ENCODE measurements around the gene MRPL37.

DNA sequence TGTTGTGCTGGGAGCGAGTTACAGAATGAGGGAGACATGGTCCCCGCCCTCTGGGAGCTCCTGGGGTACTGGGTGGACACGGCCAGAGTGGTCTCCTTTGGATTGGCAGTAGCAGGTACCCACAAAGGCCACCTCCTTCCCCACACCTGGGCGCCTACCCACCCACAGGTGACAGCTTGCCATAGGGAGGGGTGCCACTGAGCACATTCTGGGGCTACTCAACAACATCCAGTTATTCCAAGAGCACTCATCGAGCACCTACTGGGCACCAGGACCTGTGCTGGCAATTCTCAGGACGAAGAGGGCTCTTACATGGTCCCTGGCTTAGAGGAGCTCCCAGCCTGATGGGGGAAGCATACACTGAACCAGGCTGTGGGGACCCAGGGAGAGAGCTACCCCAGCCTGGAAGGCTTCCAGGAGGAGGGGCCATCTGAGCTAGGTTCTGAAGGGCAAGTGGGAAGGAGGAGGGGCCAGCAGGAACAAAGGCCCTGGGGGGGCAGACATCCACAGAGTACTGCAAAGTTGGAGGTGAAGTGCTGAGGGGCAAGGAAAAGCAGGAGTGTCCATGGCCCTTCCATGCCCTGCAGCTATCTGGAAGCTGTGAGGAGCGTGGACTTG lies 22.0 kb downstream of the MRPL37 start:
- TF ChIP-seq SUZ12 (IDR thresholded peaks at IDR 0.05), result no peak
- no peak for TF ChIP-seq FOXM1 (IDR thresholded peaks at IDR 0.05; ENCODE audit: borderline replicate concordance)
- no peak for TF ChIP-seq ZNF384 (IDR thresholded peaks at IDR 0.05)
- TF ChIP-seq NFRKB (IDR thresholded peaks at IDR 0.05), result no peak
- no peak for TF ChIP-seq CTBP1 (IDR thresholded peaks at IDR 0.05; ENCODE audit: borderline replicate concordance)
- TF ChIP-seq L3MBTL2 (conservative IDR thresholded peaks at IDR 0.05), result no peak
- TF ChIP-seq, protein P1, sequence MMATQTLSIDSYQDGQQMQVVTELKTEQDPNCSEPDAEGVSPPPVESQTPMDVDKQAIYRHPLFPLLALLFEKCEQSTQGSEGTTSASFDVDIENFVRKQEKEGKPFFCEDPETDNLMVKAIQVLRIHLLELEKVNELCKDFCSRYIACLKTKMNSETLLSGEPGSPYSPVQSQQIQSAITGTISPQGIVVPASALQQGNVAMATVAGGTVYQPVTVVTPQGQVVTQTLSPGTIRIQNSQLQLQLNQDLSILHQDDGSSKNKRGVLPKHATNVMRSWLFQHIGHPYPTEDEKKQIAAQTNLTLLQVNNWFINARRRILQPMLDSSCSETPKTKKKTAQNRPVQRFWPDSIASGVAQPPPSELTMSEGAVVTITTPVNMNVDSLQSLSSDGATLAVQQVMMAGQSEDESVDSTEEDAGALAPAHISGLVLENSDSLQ (IDR thresholded peaks at IDR 0.05), result no peak
- TF ChIP-seq ELF4 (IDR thresholded peaks at IDR 0.05), result no peak
- TF ChIP-seq SP1 (IDR thresholded peaks at IDR 0.05), result no peak

Measured in HEK293T (cell line).